Measurements from ENCODE around the gene MANSC1. TPM values are rescaled to one million over a fixed set of nuclear protein-coding genes. Genes with fewer than 3 reads are reported as not detected.

MANSC1 gene
- total and polyA plus RNA-seq, 9 of the 15 experiments (the other 6 are each of a cell fraction or from before 2014, with no cell fraction given): 0.76 to 8.6 (median 3.1) TPM

DNA sequence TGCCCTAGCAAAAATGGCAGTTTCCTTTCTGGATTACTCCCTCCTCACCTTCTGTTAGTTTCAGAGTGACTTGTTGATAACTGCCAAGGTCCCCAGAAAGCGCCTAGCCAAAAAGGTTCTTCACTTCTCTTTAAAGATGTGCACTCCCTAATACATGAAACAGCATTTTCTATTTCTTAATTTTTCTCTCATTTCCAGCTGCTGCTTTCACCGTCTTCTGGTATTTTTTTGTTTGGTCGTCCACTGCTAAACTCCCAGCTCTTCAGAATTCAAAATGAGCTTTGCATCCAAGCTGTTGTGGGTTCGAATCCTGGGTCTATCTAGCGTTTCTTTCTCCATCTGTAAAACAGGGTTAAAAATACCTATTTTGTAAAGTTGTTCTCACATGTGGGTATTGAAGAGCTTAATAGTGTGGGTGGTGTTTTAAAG is 6.4 kb upstream of the MANSC1 start:
- Histone ChIP-seq H3K27ac (ENCODE audit: extremely low read depth, low read depth, low read length) (peak overlapping the region; percentile 92), H2AFZ (ENCODE audit: low read depth, low read length) (peak overlapping the region; percentile 87)
- FAIRE-seq: no peak
- TF ChIP-seq CBX3 (IDR thresholded peaks at IDR 0.05; ENCODE audit: borderline replicate concordance in 1 of 2, low read length in 2 of 2): 0 out of 3 replicates have a peak, but pooled peaks of 1 of the 2 experiments have one; percentile 52
- TF ChIP-seq KDM1A (IDR thresholded peaks at IDR 0.05): peak; percentile 23 to 46; a peak in 2 of 4 replicates
- TF ChIP-seq MEIS2 (IDR thresholded peaks at IDR 0.05; ENCODE audit: partially characterized antibody): no peak
- TF ChIP-seq PHF8 (IDR thresholded peaks at IDR 0.05; ENCODE audit: borderline replicate concordance, low read length): no peak
- no peak for TF ChIP-seq POLR3A (IDR thresholded peaks at IDR 0.05; ENCODE audit: borderline replicate concordance, extremely low read depth, insufficient read depth, insufficient read length)
- TF ChIP-seq NBN (IDR thresholded peaks at IDR 0.05; ENCODE audit: low read depth): no peak
- TF ChIP-seq KLF16 (IDR thresholded peaks at IDR 0.05): no peak
- TF ChIP-seq E4F1 (CRISPR knock-in tag; IDR thresholded peaks at IDR 0.05; ENCODE audit: borderline replicate concordance): no peak
- TF ChIP-seq ZBTB7A (IDR thresholded peaks at IDR 0.05; ENCODE audit: borderline replicate concordance, control insufficient read depth, low read depth, low read length): no peak
- TF ChIP-seq ZNF561 (CRISPR knock-in tag; conservative IDR thresholded peaks at IDR 0.05): no peak
- no peak for TF ChIP-seq ZNF134 (CRISPR knock-in tag; conservative IDR thresholded peaks at IDR 0.05)
- no peak for TF ChIP-seq ATF1 (CRISPR knock-in tag; IDR thresholded peaks at IDR 0.05)
- TF ChIP-seq ATF1 (tag; IDR thresholded peaks at IDR 0.05): no peak
- TF ChIP-seq ETS2 (tag; IDR thresholded peaks at IDR 0.05; ENCODE audit: borderline replicate concordance, poor library complexity, severe bottlenecking): no peak
- TF ChIP-seq LCOR (CRISPR knock-in tag; IDR thresholded peaks at IDR 0.05): peak; percentile 5; the same call in 1 of the 2 replicates
- no peak for TF ChIP-seq POLR2B (IDR thresholded peaks at IDR 0.05; ENCODE audit: low read depth, partially characterized antibody)
- TF ChIP-seq RBM25 (IDR thresholded peaks at IDR 0.05; ENCODE audit: low read depth, low read length, severe bottlenecking): peak; percentile 61
- no peak for TF ChIP-seq ZBTB2 (IDR thresholded peaks at IDR 0.05)
- TF ChIP-seq NEUROD1 (IDR thresholded peaks at IDR 0.05; ENCODE audit: borderline replicate concordance, low read depth, low read length, partially characterized antibody): no peak
- peak; percentile 86 for TF ChIP-seq BCOR (IDR thresholded peaks at IDR 0.05)
- TF ChIP-seq JUNB (CRISPR knock-in tag; conservative IDR thresholded peaks at IDR 0.05): no peak
- no peak for TF ChIP-seq KLF10 (CRISPR knock-in tag; IDR thresholded peaks at IDR 0.05)

More for the DNA sequence above, 6.4 kb upstream of the MANSC1 start:
- 0% methylated on average over 5 of the region's 5 CpGs for WGBS (ENCODE audit: insufficient coverage, low coverage, missing lambda C conversion rate)
- Histone ChIP-seq H3K4me1 (replicated peaks in 1 of 2; ENCODE audit: control insufficient read depth in 2 of 2, insufficient read depth in 2 of 2, low read length in 2 of 2) (peaks cover 20 to 26% of the 10 kb centered on the region in 2 experiments; a peak in 4 of 5 replicates), H3K4me2 (ENCODE audit: insufficient read depth, low read length) (peak overlapping the region; percentile 93), H3K9ac (ENCODE audit: insufficient read depth in 1 of 2, low read depth in 2 of 2, low read length in 2 of 2) (peak overlapping the region; percentile 91 to 99; a peak in 3 of 4 replicates), H4K20me1 (replicated peaks; ENCODE audit: control insufficient read depth, insufficient read depth, low read length) (no peaks in the 10 kb centered on the region), H3K4me3 (peak overlapping the region; percentile 86), H3K36me3 (ENCODE audit: control insufficient read depth, insufficient read depth, low read length) (no peaks in the 10 kb centered on the region; the same call in 1 of the 3 replicates), H3K27me3 (ENCODE audit: control insufficient read depth in 2 of 2, insufficient read depth in 2 of 2, low read length in 2 of 2) (no peaks in the 10 kb centered on the region), H3K9me1 (ENCODE audit: control insufficient read depth, insufficient read depth, low read length) (no peaks in the 10 kb centered on the region), H3K79me2 (ENCODE audit: control insufficient read depth, insufficient read depth, low read length) (peaks cover 33% of the 10 kb centered on the region), H3K9me3 (replicated peaks; ENCODE audit: control insufficient read depth, insufficient read depth, low read depth, low read length) (0 out of 2 replicates have a peak, but pooled peaks cover 2% of the 10 kb centered on the region)
- in situ Hi-C loops (cut with MboI) (no loop called here), intact Hi-C loops (cut with micrococcal nuclease) (loop anchor here (10.0 kb wide), 1 partner anchor 358 kb away; the partner anchor contains the start of gene CDKN1B)
- ChIA-PET CTCF (ENCODE audit: low intra/inter-chr PET ratio) (no interaction called here), POLR2A (interaction anchor here (0.7 to 1.8 kb wide), 9 partner anchors 11 to 367 kb away, joined by 3 to 6 read pairs (median 3); no protein-coding TSS in a partner anchor)
- no peak for DNase-seq (ENCODE audit: extremely low read depth in 1 of 4, low spot score in 3 of 4)
- BruUV-seq (replicated peaks): TSS peak; percentile 93
- ATAC-seq: no peak

Measured in K562 (cell line).